Measurements from ENCODE around the gene RTN4.

DNA sequence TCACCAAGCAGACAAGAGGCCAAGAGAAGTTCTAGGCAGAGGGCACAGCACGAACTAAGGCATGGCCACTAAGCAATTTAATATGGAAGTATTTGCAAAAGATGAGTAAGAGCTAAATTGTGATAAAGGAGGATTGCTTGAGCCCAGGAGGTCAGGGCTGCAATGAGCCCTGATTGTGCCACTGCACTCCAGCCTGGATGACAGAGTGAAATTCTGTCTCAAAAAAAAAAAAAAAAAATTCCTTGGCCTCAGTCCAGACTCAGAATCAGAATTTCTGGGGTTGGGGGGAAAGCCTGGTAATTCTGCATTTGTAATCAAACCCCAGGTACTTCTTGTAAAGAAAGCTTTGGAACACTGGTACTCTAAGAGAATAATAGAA lies 46.8 kb upstream of the RTN4 start:
- no peak for TF ChIP-seq CTCF (IDR thresholded peaks at IDR 0.05)
- TF ChIP-seq POLR2A (IDR thresholded peaks at IDR 0.05), result no peak
